ENCODE data around the gene RPL36A. TPM values are rescaled to one million over a fixed set of nuclear protein-coding genes. Genes with fewer than 3 reads are reported as not detected.

RPL36A gene
- polyA plus RNA-seq, 2 of the 4 experiments (the other 2 are of a cell fraction) = 2,529 to 3,171 TPM

DNA sequence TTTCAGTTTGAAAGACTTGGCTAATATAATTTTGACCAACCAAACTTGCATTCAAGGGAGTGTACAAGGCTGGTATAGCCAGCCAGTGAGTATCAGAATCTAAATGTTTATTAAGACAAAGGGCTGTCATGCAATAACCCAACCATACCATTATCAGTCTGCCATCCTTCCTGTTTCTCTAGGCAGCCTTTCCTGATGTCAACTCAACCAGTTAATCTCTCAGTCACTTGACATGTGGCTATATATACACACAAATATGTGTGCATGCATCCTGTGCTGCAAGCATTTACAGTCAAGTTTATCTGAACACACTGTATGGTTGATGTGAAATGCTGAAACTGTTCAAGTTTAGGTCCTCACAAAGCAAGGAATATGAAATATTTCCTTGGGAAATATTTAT is 22.0 kb upstream of the RPL36A start:
- TF ChIP-seq CBX2 (IDR thresholded peaks at IDR 0.05; ENCODE audit: borderline replicate concordance, low read depth) (no peak), RFX5 (IDR thresholded peaks at IDR 0.05) (no peak), ZFP36 (IDR thresholded peaks at IDR 0.05; ENCODE audit: borderline replicate concordance, partially characterized antibody) (no peak), KDM1A (IDR thresholded peaks at IDR 0.05; ENCODE audit: low read depth) (no peak), NPAS2 (CRISPR knock-in tag; IDR thresholded peaks at IDR 0.05; ENCODE audit: borderline replicate concordance) (no peak), FOSB (CRISPR knock-in tag; IDR thresholded peaks at IDR 0.05) (no peak), ESRRA (IDR thresholded peaks at IDR 0.05; ENCODE audit: borderline replicate concordance, low read length) (no peak), JUN (IDR thresholded peaks at IDR 0.05) (no peak), FOXS1 (CRISPR knock-in tag; IDR thresholded peaks at IDR 0.05) (no peak), RNF2 (IDR thresholded peaks at IDR 0.05; ENCODE audit: borderline replicate concordance, low read depth) (no peak)
- TF ChIP-seq, protein P1, sequence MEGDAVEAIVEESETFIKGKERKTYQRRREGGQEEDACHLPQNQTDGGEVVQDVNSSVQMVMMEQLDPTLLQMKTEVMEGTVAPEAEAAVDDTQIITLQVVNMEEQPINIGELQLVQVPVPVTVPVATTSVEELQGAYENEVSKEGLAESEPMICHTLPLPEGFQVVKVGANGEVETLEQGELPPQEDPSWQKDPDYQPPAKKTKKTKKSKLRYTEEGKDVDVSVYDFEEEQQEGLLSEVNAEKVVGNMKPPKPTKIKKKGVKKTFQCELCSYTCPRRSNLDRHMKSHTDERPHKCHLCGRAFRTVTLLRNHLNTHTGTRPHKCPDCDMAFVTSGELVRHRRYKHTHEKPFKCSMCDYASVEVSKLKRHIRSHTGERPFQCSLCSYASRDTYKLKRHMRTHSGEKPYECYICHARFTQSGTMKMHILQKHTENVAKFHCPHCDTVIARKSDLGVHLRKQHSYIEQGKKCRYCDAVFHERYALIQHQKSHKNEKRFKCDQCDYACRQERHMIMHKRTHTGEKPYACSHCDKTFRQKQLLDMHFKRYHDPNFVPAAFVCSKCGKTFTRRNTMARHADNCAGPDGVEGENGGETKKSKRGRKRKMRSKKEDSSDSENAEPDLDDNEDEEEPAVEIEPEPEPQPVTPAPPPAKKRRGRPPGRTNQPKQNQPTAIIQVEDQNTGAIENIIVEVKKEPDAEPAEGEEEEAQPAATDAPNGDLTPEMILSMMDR (IDR thresholded peaks at IDR 0.05) = no peak
- TF ChIP-seq, protein P2, sequence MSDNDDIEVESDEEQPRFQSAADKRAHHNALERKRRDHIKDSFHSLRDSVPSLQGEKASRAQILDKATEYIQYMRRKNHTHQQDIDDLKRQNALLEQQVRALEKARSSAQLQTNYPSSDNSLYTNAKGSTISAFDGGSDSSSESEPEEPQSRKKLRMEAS (IDR thresholded peaks at IDR 0.05) = no peak
- TF ChIP-seq, protein P3, sequence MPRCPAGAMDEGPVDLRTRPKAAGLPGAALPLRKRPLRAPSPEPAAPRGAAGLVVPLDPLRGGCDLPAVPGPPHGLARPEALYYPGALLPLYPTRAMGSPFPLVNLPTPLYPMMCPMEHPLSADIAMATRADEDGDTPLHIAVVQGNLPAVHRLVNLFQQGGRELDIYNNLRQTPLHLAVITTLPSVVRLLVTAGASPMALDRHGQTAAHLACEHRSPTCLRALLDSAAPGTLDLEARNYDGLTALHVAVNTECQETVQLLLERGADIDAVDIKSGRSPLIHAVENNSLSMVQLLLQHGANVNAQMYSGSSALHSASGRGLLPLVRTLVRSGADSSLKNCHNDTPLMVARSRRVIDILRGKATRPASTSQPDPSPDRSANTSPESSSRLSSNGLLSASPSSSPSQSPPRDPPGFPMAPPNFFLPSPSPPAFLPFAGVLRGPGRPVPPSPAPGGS (IDR thresholded peaks at IDR 0.05) = no peak
- TF ChIP-seq, protein P4, sequence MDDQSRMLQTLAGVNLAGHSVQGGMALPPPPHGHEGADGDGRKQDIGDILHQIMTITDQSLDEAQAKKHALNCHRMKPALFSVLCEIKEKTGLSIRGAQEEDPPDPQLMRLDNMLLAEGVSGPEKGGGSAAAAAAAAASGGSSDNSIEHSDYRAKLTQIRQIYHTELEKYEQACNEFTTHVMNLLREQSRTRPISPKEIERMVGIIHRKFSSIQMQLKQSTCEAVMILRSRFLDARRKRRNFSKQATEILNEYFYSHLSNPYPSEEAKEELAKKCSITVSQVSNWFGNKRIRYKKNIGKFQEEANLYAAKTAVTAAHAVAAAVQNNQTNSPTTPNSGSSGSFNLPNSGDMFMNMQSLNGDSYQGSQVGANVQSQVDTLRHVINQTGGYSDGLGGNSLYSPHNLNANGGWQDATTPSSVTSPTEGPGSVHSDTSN (IDR thresholded peaks at IDR 0.05) = no peak
- TF ChIP-seq, protein P5, sequence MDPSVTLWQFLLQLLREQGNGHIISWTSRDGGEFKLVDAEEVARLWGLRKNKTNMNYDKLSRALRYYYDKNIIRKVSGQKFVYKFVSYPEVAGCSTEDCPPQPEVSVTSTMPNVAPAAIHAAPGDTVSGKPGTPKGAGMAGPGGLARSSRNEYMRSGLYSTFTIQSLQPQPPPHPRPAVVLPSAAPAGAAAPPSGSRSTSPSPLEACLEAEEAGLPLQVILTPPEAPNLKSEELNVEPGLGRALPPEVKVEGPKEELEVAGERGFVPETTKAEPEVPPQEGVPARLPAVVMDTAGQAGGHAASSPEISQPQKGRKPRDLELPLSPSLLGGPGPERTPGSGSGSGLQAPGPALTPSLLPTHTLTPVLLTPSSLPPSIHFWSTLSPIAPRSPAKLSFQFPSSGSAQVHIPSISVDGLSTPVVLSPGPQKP (IDR thresholded peaks at IDR 0.05; ENCODE audit: low read depth, low read length) = no peak
- TF ChIP-seq, protein P6, sequence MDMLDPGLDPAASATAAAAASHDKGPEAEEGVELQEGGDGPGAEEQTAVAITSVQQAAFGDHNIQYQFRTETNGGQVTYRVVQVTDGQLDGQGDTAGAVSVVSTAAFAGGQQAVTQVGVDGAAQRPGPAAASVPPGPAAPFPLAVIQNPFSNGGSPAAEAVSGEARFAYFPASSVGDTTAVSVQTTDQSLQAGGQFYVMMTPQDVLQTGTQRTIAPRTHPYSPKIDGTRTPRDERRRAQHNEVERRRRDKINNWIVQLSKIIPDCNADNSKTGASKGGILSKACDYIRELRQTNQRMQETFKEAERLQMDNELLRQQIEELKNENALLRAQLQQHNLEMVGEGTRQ (IDR thresholded peaks at IDR 0.05) = no peak
- ChIA-PET CTCF (no interaction called here), POLR2A (interaction anchor here (1.4 kb wide), 1 partner anchor 22 kb away, joined by 6 read pairs; the partner anchor contains the start of gene RPL36A)
- Histone ChIP-seq H3K9me3 (no peaks in the 10 kb centered on the region), H3K4me2 (no peak overlapping the region), H3K27ac (no peak overlapping the region), H3K4me3 (no peak overlapping the region), H3K4me1 (no peaks in the 10 kb centered on the region)
- no peak for DNase-seq (ENCODE audit: low read depth in 1 of 2, low spot score in 1 of 2)
- ATAC-seq = no peak
- no peak for FAIRE-seq

DNA sequence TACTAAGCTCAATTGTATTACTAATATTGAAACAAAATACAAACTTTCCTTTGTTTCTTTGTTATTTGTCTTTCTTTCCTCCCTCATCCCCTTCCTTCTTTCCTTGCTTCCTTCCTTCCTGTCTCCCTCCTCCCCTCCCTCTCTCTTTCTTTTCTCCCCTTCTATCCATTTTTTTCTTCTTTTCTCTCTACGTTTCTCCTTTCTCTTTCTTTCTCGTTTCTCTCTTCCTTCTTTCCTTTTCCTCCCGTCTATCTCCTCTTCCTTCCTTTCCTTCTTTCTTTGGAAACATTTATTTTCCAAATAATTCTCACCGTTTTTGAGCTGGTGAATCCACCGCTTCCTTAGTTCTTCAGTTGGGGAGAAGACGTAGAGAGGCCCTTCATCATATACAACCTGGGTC is 21.1 kb upstream of the RPL36A start:
- no peaks in the 10 kb centered on the region for H3K9me3 ChIP-seq
- H3K4me1 ChIP-seq = no peaks in the 10 kb centered on the region
- H3K27ac ChIP-seq = no peak overlapping the region
- CTCF ChIA-PET = no interaction called here
- FAIRE-seq (no peak), DNase-seq (ENCODE audit: low read depth in 1 of 2, low spot score in 1 of 2) (no peak), ATAC-seq (no peak)
- no peak overlapping the region for H3K4me3 ChIP-seq
- 33% methylated on average over 6 of the region's 6 CpGs for WGBS (ENCODE audit: missing lambda C conversion rate)
- TF ChIP-seq NFE2L2 (conservative IDR thresholded peaks at IDR 0.05; ENCODE audit: low read length) (no peak), HEYL (CRISPR knock-in tag; IDR thresholded peaks at IDR 0.05) (no peak), HOXB5 (CRISPR knock-in tag; IDR thresholded peaks at IDR 0.05) (no peak), RARB (CRISPR knock-in tag; IDR thresholded peaks at IDR 0.05) (no peak), TP53 (CRISPR knock-in tag; IDR thresholded peaks at IDR 0.05) (no peak), ZC3H11A (IDR thresholded peaks at IDR 0.05) (no peak)
- TF ChIP-seq, protein P4 (IDR thresholded peaks at IDR 0.05) = no peak
- TF ChIP-seq, protein P7, sequence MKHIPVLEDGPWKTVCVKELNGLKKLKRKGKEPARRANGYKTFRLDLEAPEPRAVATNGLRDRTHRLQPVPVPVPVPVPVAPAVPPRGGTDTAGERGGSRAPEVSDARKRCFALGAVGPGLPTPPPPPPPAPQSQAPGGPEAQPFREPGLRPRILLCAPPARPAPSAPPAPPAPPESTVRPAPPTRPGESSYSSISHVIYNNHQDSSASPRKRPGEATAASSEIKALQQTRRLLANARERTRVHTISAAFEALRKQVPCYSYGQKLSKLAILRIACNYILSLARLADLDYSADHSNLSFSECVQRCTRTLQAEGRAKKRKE (CRISPR knock-in tag; IDR thresholded peaks at IDR 0.05; ENCODE audit: low read depth) = no peak
- TF ChIP-seq, protein P8, sequence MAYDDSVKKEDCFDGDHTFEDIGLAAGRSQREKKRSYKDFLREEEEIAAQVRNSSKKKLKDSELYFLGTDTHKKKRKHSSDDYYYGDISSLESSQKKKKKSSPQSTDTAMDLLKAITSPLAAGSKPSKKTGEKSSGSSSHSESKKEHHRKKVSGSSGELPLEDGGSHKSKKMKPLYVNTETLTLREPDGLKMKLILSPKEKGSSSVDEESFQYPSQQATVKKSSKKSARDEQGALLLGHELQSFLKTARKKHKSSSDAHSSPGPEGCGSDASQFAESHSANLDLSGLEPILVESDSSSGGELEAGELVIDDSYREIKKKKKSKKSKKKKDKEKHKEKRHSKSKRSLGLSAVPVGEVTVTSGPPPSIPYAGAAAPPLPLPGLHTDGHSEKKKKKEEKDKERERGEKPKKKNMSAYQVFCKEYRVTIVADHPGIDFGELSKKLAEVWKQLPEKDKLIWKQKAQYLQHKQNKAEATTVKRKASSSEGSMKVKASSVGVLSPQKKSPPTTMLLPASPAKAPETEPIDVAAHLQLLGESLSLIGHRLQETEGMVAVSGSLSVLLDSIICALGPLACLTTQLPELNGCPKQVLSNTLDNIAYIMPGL (CRISPR knock-in tag; IDR thresholded peaks at IDR 0.05; ENCODE audit: borderline replicate concordance) = no peak
- POLR2A ChIA-PET = no interaction called here
- H3K4me2 ChIP-seq = no peak overlapping the region
